Suprapubic skin (tissue), 4 donors: ENCODE measurements around the gene KIAA1755.

Experiments
- CTCF ChIP-seq, 2 donors: fragments of 200-600 bp in 1 of 2; fragments of 450-650 bp in 1 of 2; sonication (generic) in 1 of 2; IDR thresholded peaks; one replicate each; pipeline ENCODE4 v1.5.1; 2016 to 2019; ENCODE audit warnings: antibody characterized with exemption in 2 of 2, mild to moderate bottlenecking in 1 of 2, moderate library complexity in 1 of 2
- EP300 ChIP-seq: sonication (generic); formaldehyde crosslinking; IDR thresholded peaks from one replicate; pipeline ENCODE4 v1.6.1; 2017; ENCODE audit warnings: antibody characterized with exemption
- POLR2AphosphoS5 ChIP-seq, 3 donors: sonication (generic); formaldehyde crosslinking; IDR thresholded peaks; one replicate each; pipeline ENCODE4 v1.6.1; 2017; ENCODE audit warnings: antibody characterized with exemption in 3 of 3

GRCh38 chr20:38267901-38268514, 7.5 kb upstream of the KIAA1755 start:
- TF ChIP-seq POLR2AphosphoS5 (IDR thresholded peaks at IDR 0.05) (no peak), CTCF (IDR thresholded peaks at IDR 0.05) (no peak), EP300 (no peak)
